Keratinocyte (primary cell): ENCODE data around the gene PHACTR1.

Source experiments
- EZH2 ChIP-seq: IDR thresholded peaks from one replicate; pipeline ENCODE4 v1.6.1; 2012; ENCODE audit warnings: inconsistent platforms, mild to moderate bottlenecking, low read length, moderate library complexity
- TF ChIP-seq, protein P1 (sequence below), 3 experiments: IDR thresholded peaks in 1 of 3; conservative IDR thresholded peaks in 1 of 3; optimal IDR thresholded peaks in 1 of 3; 2 replicates in 2 of 3; 3 replicates in 1 of 3; pipeline versions ENCODE3 to v1.5.1; 2011; ENCODE audit warnings: low read length in 3 of 3, mild to moderate bottlenecking in 3 of 3, moderate library complexity in 2 of 3, control low read depth in 1 of 3, inconsistent platforms in 1 of 3; ENCODE audit not compliant: insufficient read depth in 2 of 3; ENCODE audit errors: extremely low read depth in 1 of 3

DNA sequence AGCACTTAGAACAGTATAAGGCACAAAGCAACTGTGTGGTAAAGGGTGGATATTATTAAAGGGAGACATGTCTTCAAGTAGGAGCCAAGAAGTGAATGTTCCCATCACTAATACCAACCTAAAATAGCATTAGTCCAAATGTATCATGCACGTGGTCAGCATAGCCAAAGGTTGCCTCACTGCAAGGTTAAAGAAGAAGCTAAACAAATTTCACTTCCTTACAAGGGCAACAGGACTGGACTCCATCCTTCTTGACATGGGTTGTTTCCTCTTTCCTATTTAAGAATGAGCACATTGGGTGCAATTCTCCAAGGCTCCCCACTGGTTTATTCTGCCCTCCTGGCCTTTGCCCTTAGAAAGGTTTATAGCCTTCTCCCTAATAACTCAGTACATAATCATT is 186.7 kb downstream of the PHACTR1 start:
- TF ChIP-seq, protein P1, sequence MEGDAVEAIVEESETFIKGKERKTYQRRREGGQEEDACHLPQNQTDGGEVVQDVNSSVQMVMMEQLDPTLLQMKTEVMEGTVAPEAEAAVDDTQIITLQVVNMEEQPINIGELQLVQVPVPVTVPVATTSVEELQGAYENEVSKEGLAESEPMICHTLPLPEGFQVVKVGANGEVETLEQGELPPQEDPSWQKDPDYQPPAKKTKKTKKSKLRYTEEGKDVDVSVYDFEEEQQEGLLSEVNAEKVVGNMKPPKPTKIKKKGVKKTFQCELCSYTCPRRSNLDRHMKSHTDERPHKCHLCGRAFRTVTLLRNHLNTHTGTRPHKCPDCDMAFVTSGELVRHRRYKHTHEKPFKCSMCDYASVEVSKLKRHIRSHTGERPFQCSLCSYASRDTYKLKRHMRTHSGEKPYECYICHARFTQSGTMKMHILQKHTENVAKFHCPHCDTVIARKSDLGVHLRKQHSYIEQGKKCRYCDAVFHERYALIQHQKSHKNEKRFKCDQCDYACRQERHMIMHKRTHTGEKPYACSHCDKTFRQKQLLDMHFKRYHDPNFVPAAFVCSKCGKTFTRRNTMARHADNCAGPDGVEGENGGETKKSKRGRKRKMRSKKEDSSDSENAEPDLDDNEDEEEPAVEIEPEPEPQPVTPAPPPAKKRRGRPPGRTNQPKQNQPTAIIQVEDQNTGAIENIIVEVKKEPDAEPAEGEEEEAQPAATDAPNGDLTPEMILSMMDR (optimal IDR thresholded peaks at IDR 0.05 in 1 of 3, IDR thresholded peaks at IDR 0.05 in 1 of 3, conservative IDR thresholded peaks at IDR 0.05 in 1 of 3; ENCODE audit: extremely low read depth in 1 of 3, insufficient read depth in 2 of 3, low read length in 3 of 3), result no peak
- no peak for TF ChIP-seq EZH2
